ENCODE data around the gene FLVCR1. TPM values are rescaled to one million over a fixed set of nuclear protein-coding genes. Genes with fewer than 3 reads are reported as not detected.
"Not testable (repeated sequence)": the region's sequence is repeated elsewhere in the genome, so short reads cannot be mapped to it uniquely, and the experiment has no call there.

FLVCR1 gene
- total RNA-seq, 1 donor from 2014 or later, result 20.5 TPM

DNA sequence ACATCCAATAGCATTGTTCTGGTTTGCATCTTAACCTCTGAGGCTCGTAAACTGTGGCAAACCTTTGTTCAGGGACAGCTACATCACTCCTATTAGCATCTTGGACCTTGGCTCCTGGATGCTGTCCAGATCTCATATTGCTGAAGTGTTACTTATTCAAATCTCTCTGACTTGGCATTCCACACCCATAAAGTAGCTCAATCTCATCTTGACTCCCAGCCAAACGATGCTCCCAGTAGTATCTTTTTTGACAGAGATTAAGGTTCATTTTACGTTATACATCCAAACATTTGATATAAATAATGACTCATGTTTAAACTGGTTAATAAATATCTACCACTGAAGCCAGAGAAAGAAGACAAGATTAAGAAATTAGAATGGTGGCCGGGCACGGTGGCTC, 4.4 kb upstream of the FLVCR1 start:
- no peak for DNase-seq (ENCODE audit: extremely low spot score, unreplicated experiment)
- no peak overlapping the region for H3K4me3 Mint-ChIP-seq
- no peaks in the 10 kb centered on the region for H3K9me3 Mint-ChIP-seq
- H3K27ac Mint-ChIP-seq, result peak overlapping the region; percentile 20
- H3K27me3 Mint-ChIP-seq, result no peaks in the 10 kb centered on the region
- no peaks in the 10 kb centered on the region for H3K36me3 Mint-ChIP-seq
- peaks cover 5% of the 10 kb centered on the region for H3K4me1 Mint-ChIP-seq (ENCODE audit: unreplicated experiment)
- TF ChIP-seq CTCF (conservative IDR thresholded peaks at IDR 0.05), result no peak

DNA sequence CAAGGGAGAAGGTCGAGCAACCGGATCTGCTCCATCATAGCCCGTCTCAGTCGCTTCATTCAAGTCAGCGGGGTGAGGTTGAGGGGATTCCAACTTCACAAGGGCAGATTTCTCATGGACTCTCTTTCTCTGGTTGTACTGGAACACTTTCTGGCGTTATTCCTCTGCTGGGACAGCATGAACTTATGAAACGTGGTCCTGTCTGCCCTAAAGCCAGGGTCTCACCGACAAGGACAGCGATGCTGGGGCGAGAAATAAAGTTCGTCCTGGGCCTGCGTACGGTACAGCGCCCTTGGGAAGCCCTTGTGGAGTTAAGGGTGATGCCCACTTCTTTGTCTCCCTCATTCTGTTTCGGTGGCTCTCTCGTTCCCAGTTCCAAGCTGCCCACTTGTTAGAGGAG, 1.3 kb upstream of the FLVCR1 start:
- Mint-ChIP-seq H3K4me1 (ENCODE audit: unreplicated experiment) (peaks cover 11% of the 10 kb centered on the region), H3K36me3 (peaks cover 4% of the 10 kb centered on the region), H3K9me3 (no peaks in the 10 kb centered on the region), H3K4me3 (peak overlapping the region; percentile 44), H3K27ac (no peak overlapping the region), H3K27me3 (no peaks in the 10 kb centered on the region)
- no peak for DNase-seq (ENCODE audit: extremely low spot score, unreplicated experiment)
- no peak for TF ChIP-seq CTCF (conservative IDR thresholded peaks at IDR 0.05)

DNA sequence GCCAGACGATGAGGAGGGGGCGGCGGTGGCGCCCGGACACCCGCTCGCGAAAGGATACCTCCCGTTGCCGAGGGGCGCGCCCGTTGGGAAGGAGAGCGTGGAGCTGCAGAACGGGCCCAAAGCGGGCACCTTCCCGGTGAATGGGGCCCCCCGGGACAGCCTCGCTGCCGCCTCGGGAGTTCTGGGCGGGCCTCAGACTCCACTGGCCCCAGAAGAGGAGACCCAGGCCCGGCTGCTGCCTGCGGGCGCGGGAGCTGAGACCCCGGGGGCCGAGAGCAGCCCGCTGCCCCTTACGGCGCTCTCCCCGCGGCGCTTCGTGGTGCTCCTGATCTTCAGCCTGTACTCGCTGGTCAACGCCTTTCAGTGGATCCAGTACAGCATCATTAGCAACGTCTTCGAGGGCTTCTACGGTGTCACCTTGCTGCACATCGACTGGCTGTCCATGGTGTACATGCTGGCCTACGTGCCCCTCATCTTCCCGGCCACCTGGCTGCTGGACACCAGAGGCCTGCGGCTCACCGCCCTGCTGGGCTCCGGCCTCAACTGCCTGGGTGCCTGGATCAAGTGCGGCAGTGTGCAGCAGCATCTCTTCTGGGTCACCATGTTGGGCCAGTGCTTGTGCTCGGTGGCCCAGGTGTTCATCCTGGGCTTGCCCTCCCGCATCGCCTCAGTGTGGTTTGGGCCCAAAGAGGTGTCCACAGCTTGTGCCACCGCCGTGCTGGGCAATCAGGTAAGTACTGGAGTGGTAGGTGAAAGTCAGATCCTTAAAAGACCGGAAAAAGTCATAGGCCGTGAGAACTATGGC, 588 bp downstream of the FLVCR1 start:
- peak overlapping the region; percentile 98 for H3K27ac Mint-ChIP-seq
- H3K27me3 Mint-ChIP-seq, result no peaks in the 10 kb centered on the region
- H3K4me3 Mint-ChIP-seq, result no peak overlapping the region
- peaks cover 15% of the 10 kb centered on the region for H3K4me1 Mint-ChIP-seq (ENCODE audit: unreplicated experiment)
- TF ChIP-seq CTCF (conservative IDR thresholded peaks at IDR 0.05), result no peak
- peak; percentile 71 for DNase-seq (ENCODE audit: extremely low spot score, unreplicated experiment)
- peaks cover 4% of the 10 kb centered on the region for H3K36me3 Mint-ChIP-seq
- H3K9me3 Mint-ChIP-seq, result no peaks in the 10 kb centered on the region

DNA sequence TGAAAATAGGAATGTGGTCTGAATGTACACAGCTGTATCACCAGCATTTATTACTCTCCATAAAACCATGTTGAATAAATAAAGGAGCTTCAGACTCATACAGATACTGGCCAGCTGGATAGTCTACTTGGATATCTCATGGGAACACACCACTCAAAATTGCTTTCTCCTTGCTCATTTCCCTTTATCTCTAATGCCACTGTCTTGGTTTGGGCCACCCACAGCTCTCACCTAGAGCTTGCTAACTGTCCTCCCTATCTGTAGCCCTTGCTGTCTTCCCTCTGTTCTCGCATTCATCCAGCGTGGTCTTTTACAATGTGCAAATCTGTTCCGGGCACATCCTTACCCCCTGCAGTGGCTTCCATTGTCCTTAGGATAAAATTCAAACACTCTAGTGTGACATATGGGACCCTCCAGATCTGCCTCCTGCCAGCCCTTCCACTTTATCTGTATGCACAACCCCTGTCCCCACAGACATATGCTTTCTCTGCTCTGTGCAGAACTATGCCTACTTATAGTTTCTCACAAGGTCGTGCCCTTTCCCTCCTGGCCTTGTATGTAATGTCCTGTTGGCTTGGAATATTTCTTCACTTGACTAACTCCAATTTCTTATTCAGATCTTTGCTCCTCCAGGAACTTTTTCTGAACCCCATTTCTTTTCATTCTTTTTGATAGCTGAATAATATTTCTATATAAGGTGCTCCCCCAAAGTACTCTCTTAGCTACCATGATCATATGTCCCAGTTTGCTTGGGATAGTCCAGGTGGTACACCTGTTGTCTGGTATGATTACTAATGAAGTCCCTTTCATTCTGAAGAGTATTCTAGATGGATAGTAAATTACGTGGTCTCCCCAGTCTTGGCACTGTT, 2.9 kb downstream of the FLVCR1 start:
- Mint-ChIP-seq H3K27ac (no peak overlapping the region), H3K27me3 (no peaks in the 10 kb centered on the region), H3K9me3 (no peaks in the 10 kb centered on the region), H3K4me1 (ENCODE audit: unreplicated experiment) (peaks cover 21% of the 10 kb centered on the region), H3K4me3 (no peak overlapping the region), H3K36me3 (peaks cover 7% of the 10 kb centered on the region)
- no peak for DNase-seq (ENCODE audit: extremely low spot score, unreplicated experiment)
- no peak for TF ChIP-seq CTCF (conservative IDR thresholded peaks at IDR 0.05)

DNA sequence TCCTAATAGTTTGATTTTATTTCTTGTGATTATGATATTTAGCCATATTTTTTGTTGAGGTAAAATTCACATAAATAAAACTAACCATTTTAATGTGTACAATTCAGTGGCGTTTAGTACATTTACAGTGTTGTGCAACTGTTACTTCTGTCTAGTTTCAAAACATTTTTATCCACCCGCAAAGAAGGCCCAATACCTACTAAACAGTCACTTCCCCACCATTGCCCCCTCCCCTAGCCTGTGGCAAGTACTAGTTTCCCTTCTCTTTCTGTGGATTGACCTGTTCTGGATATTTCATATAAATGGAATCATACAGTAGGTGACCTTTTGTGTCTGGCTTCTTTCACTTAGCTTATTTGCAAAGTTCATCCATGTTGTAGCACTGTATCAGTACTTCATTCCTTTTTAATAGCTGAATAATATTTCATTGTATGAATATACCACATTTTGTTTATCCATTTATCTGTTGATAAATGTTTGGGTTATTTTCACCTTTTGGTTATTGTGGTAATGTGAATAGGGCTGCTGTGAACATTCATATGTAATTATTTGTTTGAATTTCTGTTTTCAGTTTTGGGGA, 4.1 kb downstream of the FLVCR1 start:
- H3K4me1 Mint-ChIP-seq (ENCODE audit: unreplicated experiment), result peaks cover 21% of the 10 kb centered on the region
- H3K36me3 Mint-ChIP-seq, result peaks cover 7% of the 10 kb centered on the region
- no peak for DNase-seq (ENCODE audit: extremely low spot score, unreplicated experiment)
- H3K27me3 Mint-ChIP-seq, result no peaks in the 10 kb centered on the region
- no peak overlapping the region for H3K4me3 Mint-ChIP-seq
- no peaks in the 10 kb centered on the region for H3K9me3 Mint-ChIP-seq
- TF ChIP-seq CTCF (conservative IDR thresholded peaks at IDR 0.05), result no peak
- no peak overlapping the region for H3K27ac Mint-ChIP-seq

GRCh38 chr1:212863345-212863744, 5.3 kb downstream of the FLVCR1 start:
- H3K27me3 Mint-ChIP-seq; DNase-seq (ENCODE audit: extremely low spot score, unreplicated experiment); H3K9me3 Mint-ChIP-seq; H3K4me3 Mint-ChIP-seq; H3K27ac Mint-ChIP-seq; H3K36me3 Mint-ChIP-seq: not testable (repeated sequence)
- H3K4me1 Mint-ChIP-seq (ENCODE audit: unreplicated experiment), result peaks cover 15% of the 10 kb centered on the region

Measured in type B pancreatic cell (in vitro differentiated cells).